DOHH2 (cell line): Measurements from ENCODE around the gene FOXK1.

Source experiments
- CTCF ChIP-seq: fragments of 200-600 bp; sonication (generic); IDR thresholded peaks from one replicate; pipeline ENCODE4 v1.5.1; 2014; ENCODE audit warnings: antibody characterized with exemption, mild to moderate bottlenecking, low read depth, low read length; ENCODE audit not compliant: poor library complexity, severe bottlenecking
- EZH2phosphoT487 ChIP-seq: fragments of 200-600 bp; sonication (generic); IDR thresholded peaks from 2 replicates; pipeline ENCODE4 v1.6.1; 2017; ENCODE audit warnings: borderline replicate concordance, mild to moderate bottlenecking, antibody characterized with exemption, low read length, moderate library complexity, mixed read lengths

- TF ChIP-seq EZH2phosphoT487 (no peak), CTCF (no peak)
Observed at GRCh38 chr7:4786015-4786414, 103.9 kb downstream of the FOXK1 start.
